Measurements from ENCODE around the gene ALKBH5. TPM values are rescaled to one million over a fixed set of nuclear protein-coding genes. Genes with fewer than 3 reads are reported as not detected.

ALKBH5 gene
- total and polyA plus RNA-seq, 9 of the 15 experiments (the other 6 are each of a cell fraction or from before 2014, with no cell fraction given), result 11.4 to 70.0 (median 47.4) TPM

DNA sequence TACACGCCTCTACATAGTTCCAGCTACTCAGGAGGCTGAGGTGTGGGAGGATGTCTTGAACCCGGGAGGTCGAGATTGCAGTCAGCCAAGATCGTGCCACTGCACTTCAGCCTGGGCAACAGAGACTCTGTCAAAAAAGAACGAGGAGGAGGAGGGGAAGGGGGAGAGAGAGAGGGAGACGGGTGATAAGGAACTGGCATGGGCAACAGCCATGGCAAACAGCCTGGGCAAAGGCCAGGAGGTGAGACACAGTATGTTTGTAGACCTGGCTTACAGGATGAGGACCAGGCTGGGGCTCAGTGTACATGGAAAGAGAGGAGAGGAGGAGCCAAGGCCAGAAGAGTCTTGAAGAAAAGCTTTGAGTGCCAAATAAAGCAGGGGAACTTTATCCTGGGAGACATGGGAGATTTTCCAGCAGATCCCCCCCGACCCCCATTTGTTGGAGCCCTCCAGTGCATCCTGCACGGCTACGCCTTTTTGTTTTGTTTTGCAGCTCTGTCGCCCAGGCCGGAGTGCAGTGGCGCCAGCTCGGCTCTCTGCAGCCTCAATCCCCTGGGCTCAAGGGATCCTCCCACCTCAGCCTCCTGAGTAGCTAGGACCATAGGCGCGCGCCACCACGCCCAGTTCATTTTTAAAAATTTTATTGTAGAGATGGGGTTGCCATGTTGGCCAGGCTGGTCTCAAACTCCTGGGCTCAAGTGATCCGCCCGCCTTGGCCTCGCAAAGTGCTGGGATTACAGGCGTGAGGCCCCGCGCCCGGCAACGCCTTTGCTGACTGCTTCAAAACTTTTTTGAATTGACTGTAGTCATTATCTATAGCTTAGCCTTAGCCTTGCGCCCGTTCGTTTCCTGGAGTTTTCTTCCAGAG, 1.3 kb upstream of the ALKBH5 start (continued):
- TF ChIP-seq, protein P1, sequence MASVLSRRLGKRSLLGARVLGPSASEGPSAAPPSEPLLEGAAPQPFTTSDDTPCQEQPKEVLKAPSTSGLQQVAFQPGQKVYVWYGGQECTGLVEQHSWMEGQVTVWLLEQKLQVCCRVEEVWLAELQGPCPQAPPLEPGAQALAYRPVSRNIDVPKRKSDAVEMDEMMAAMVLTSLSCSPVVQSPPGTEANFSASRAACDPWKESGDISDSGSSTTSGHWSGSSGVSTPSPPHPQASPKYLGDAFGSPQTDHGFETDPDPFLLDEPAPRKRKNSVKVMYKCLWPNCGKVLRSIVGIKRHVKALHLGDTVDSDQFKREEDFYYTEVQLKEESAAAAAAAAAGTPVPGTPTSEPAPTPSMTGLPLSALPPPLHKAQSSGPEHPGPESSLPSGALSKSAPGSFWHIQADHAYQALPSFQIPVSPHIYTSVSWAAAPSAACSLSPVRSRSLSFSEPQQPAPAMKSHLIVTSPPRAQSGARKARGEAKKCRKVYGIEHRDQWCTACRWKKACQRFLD (CRISPR knock-in tag; IDR thresholded peaks at IDR 0.05), result no peak
- TF ChIP-seq SMARCE1 (IDR thresholded peaks at IDR 0.05) (0 out of 2 replicates have a peak, but pooled peaks have one; percentile 18), CHD2 (IDR thresholded peaks at IDR 0.05; ENCODE audit: low read depth, low read length) (no peak), POLR2B (IDR thresholded peaks at IDR 0.05; ENCODE audit: low read depth, partially characterized antibody) (peak; percentile 25), ZNF830 (CRISPR knock-in tag; IDR thresholded peaks at IDR 0.05) (no peak), SUPT5H (IDR thresholded peaks at IDR 0.05) (no peak), PHF8 (IDR thresholded peaks at IDR 0.05; ENCODE audit: borderline replicate concordance, low read length) (no peak), NUFIP1 (IDR thresholded peaks at IDR 0.05; ENCODE audit: partially characterized antibody) (no peak), SLC30A9 (CRISPR knock-in tag; IDR thresholded peaks at IDR 0.05) (no peak), SMAD1 (IDR thresholded peaks at IDR 0.05; ENCODE audit: low read depth, low read length, partially characterized antibody) (no peak), MCM3 (IDR thresholded peaks at IDR 0.05) (no peak), CEBPB (tag; IDR thresholded peaks at IDR 0.05) (no peak)
- TF ChIP-seq, protein P2, sequence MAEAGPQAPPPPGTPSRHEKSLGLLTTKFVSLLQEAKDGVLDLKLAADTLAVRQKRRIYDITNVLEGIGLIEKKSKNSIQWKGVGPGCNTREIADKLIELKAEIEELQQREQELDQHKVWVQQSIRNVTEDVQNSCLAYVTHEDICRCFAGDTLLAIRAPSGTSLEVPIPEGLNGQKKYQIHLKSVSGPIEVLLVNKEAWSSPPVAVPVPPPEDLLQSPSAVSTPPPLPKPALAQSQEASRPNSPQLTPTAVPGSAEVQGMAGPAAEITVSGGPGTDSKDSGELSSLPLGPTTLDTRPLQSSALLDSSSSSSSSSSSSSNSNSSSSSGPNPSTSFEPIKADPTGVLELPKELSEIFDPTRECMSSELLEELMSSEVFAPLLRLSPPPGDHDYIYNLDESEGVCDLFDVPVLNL (CRISPR knock-in tag; IDR thresholded peaks at IDR 0.05; ENCODE audit: low read depth), result no peak
- TF ChIP-seq, protein P3, sequence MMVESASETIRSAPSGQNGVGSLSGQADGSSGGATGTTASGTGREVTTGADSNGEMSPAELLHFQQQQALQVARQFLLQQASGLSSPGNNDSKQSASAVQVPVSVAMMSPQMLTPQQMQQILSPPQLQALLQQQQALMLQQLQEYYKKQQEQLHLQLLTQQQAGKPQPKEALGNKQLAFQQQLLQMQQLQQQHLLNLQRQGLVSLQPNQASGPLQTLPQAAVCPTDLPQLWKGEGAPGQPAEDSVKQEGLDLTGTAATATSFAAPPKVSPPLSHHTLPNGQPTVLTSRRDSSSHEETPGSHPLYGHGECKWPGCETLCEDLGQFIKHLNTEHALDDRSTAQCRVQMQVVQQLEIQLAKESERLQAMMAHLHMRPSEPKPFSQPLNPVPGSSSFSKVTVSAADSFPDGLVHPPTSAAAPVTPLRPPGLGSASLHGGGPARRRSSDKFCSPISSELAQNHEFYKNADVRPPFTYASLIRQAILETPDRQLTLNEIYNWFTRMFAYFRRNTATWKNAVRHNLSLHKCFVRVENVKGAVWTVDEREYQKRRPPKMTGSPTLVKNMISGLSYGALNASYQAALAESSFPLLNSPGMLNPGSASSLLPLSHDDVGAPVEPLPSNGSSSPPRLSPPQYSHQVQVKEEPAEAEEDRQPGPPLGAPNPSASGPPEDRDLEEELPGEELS (CRISPR knock-in tag; IDR thresholded peaks at IDR 0.05; ENCODE audit: borderline replicate concordance), result no peak
- TF ChIP-seq, protein P4, sequence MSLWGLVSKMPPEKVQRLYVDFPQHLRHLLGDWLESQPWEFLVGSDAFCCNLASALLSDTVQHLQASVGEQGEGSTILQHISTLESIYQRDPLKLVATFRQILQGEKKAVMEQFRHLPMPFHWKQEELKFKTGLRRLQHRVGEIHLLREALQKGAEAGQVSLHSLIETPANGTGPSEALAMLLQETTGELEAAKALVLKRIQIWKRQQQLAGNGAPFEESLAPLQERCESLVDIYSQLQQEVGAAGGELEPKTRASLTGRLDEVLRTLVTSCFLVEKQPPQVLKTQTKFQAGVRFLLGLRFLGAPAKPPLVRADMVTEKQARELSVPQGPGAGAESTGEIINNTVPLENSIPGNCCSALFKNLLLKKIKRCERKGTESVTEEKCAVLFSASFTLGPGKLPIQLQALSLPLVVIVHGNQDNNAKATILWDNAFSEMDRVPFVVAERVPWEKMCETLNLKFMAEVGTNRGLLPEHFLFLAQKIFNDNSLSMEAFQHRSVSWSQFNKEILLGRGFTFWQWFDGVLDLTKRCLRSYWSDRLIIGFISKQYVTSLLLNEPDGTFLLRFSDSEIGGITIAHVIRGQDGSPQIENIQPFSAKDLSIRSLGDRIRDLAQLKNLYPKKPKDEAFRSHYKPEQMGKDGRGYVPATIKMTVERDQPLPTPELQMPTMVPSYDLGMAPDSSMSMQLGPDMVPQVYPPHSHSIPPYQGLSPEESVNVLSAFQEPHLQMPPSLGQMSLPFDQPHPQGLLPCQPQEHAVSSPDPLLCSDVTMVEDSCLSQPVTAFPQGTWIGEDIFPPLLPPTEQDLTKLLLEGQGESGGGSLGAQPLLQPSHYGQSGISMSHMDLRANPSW (CRISPR knock-in tag; IDR thresholded peaks at IDR 0.05), result no peak
- TF ChIP-seq, protein P5, sequence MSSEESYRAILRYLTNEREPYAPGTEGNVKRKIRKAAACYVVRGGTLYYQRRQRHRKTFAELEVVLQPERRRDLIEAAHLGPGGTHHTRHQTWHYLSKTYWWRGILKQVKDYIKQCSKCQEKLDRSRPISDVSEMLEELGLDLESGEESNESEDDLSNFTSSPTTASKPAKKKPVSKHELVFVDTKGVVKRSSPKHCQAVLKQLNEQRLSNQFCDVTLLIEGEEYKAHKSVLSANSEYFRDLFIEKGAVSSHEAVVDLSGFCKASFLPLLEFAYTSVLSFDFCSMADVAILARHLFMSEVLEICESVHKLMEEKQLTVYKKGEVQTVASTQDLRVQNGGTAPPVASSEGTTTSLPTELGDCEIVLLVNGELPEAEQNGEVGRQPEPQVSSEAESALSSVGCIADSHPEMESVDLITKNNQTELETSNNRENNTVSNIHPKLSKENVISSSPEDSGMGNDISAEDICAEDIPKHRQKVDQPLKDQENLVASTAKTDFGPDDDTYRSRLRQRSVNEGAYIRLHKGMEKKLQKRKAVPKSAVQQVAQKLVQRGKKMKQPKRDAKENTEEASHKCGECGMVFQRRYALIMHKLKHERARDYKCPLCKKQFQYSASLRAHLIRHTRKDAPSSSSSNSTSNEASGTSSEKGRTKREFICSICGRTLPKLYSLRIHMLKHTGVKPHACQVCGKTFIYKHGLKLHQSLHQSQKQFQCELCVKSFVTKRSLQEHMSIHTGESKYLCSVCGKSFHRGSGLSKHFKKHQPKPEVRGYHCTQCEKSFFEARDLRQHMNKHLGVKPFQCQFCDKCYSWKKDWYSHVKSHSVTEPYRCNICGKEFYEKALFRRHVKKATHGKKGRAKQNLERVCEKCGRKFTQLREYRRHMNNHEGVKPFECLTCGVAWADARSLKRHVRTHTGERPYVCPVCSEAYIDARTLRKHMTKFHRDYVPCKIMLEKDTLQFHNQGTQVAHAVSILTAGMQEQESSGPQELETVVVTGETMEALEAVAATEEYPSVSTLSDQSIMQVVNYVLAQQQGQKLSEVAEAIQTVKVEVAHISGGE (CRISPR knock-in tag; IDR thresholded peaks at IDR 0.05), result peak in 1 of 3 experiments; percentile 62; a peak in 1 of 6 replicates
